ENCODE measurements around the gene OR12D1. TPM values are rescaled to one million over a fixed set of nuclear protein-coding genes. Genes with fewer than 3 reads are reported as not detected.

OR12D1 gene
- total RNA-seq, 1 experiment from 2014 or later, result not detected

DNA sequence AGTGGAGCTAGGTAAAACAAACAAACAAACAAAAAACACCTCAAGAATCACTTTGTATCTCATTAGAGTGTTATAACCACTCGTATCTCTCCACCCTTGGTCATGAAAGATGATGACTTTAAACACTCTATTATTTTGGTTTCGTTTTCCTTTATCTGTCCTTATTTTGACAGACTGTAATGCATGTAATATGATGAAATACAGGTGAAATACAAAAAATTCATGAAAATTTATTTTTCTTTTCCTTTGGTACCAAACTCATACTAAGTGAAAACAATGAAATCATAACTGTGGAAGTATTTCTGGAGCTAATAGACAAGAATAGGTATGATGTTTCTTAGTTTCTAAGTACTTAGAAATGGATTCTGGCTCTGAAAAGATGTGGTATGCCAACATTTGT is 15.2 kb upstream of the OR12D1 start:
- H3K9ac ChIP-seq (ENCODE audit: low read length), result no peak overlapping the region
- no peaks in the 10 kb centered on the region for H3K9me3 ChIP-seq (ENCODE audit: control insufficient read depth in 1 of 2, insufficient read depth in 1 of 2, low read depth in 1 of 2, low read length in 2 of 2)
- no TSS peak for BruUV-seq (replicated peaks)
- no peak overlapping the region for H2AFZ ChIP-seq (ENCODE audit: low read depth, low read length, poor library complexity, severe bottlenecking)
- H3K36me3 ChIP-seq (ENCODE audit: control insufficient read depth in 1 of 2, insufficient read depth in 2 of 2, low read length in 2 of 2), result no peaks in the 10 kb centered on the region
- H3K27ac ChIP-seq (ENCODE audit: low read depth, low read length), result no peak overlapping the region
- no peak overlapping the region for H3K4me2 ChIP-seq (ENCODE audit: low read length)
- H3K4me3 ChIP-seq (replicated peaks in 1 of 2; ENCODE audit: low read depth in 1 of 2, low read length in 2 of 2), result no peak overlapping the region
- no peaks in the 10 kb centered on the region for H3K79me2 ChIP-seq (ENCODE audit: insufficient read depth, low read length)
- intact Hi-C loops (cut with micrococcal nuclease), result no loop called here
- DNase-seq (ENCODE audit: low read depth, low spot score) (no peak), ATAC-seq (no peak)
- no peaks in the 10 kb centered on the region for H3K9me2 ChIP-seq (ENCODE audit: insufficient read depth)
- RAD21 ChIA-PET (ENCODE audit: low non-redundant PET in 1 of 2, low total read pairs in 2 of 2, uncharacterized antibody in 2 of 2, unreplicated experiment in 2 of 2), result no interaction called here
- POLR2A ChIA-PET, result no interaction called here
- CTCF ChIA-PET, result interaction anchor here (1.0 kb wide), 1 partner anchor 254 kb away, joined by 3 read pairs; no protein-coding TSS in a partner anchor
- TF ChIP-seq POLR2AphosphoS5 (IDR thresholded peaks at IDR 0.05; ENCODE audit: low read depth, low read length) (no peak), TCF7L2 (IDR thresholded peaks at IDR 0.05; ENCODE audit: borderline replicate concordance, extremely low read depth, insufficient read depth, insufficient read length) (no peak), EZH2 (IDR thresholded peaks at IDR 0.05) (no peak), ZFX (IDR thresholded peaks at IDR 0.05) (no peak), SRF (IDR thresholded peaks at IDR 0.05; ENCODE audit: low read depth) (no peak), ZNF274 (IDR thresholded peaks at IDR 0.05; ENCODE audit: low read depth, low read length) (no peak)
- TF ChIP-seq, protein P1, sequence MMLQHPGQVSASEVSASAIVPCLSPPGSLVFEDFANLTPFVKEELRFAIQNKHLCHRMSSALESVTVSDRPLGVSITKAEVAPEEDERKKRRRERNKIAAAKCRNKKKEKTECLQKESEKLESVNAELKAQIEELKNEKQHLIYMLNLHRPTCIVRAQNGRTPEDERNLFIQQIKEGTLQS (IDR thresholded peaks at IDR 0.05), result no peak
- TF ChIP-seq, protein P2, sequence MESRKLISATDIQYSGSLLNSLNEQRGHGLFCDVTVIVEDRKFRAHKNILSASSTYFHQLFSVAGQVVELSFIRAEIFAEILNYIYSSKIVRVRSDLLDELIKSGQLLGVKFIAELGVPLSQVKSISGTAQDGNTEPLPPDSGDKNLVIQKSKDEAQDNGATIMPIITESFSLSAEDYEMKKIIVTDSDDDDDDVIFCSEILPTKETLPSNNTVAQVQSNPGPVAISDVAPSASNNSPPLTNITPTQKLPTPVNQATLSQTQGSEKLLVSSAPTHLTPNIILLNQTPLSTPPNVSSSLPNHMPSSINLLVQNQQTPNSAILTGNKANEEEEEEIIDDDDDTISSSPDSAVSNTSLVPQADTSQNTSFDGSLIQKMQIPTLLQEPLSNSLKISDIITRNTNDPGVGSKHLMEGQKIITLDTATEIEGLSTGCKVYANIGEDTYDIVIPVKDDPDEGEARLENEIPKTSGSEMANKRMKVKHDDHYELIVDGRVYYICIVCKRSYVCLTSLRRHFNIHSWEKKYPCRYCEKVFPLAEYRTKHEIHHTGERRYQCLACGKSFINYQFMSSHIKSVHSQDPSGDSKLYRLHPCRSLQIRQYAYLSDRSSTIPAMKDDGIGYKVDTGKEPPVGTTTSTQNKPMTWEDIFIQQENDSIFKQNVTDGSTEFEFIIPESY (IDR thresholded peaks at IDR 0.05; ENCODE audit: extremely low read depth, insufficient replicate concordance, low read length), result no peak
- no peaks in the 10 kb centered on the region for H4K20me1 ChIP-seq (ENCODE audit: insufficient read depth)
- H3K4me1 ChIP-seq (ENCODE audit: control insufficient read depth in 1 of 2, insufficient read depth in 2 of 2, low read length in 2 of 2), result no peaks in the 10 kb centered on the region
- H3K27me3 ChIP-seq (ENCODE audit: insufficient read depth, low read length), result no peaks in the 10 kb centered on the region

DNA sequence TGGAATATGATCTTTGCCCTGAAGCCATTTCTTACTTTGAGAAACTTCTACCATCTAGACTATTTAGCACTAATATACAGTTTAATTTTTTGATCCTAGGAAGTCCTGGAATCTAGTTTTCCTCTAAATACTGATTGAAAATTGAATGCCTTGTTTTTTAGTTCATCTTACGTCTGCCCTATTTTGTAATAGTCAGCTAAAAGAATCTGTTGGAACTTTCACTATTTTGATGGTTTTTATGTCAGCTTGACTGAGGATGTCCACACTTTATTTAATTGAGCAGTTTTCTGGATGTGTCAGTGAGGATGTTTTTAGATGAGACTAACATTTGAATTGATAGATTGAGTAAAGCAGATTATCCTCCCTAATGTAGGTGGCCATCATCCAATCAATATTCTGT is 10.9 kb upstream of the OR12D1 start:
- no peak overlapping the region for H3K9ac ChIP-seq (ENCODE audit: low read length)
- H3K4me3 ChIP-seq (replicated peaks in 1 of 2; ENCODE audit: low read depth in 1 of 2, low read length in 2 of 2), result no peak overlapping the region
- no peaks in the 10 kb centered on the region for H3K27me3 ChIP-seq (ENCODE audit: insufficient read depth, low read length)
- ATAC-seq, result no peak
- no peaks in the 10 kb centered on the region for H3K9me3 ChIP-seq (ENCODE audit: control insufficient read depth in 1 of 2, insufficient read depth in 1 of 2, low read depth in 1 of 2, low read length in 2 of 2)
- no peak overlapping the region for H2AFZ ChIP-seq (ENCODE audit: low read depth, low read length, poor library complexity, severe bottlenecking)
- no TSS peak for BruUV-seq (replicated peaks)
- no peaks in the 10 kb centered on the region for H3K36me3 ChIP-seq (ENCODE audit: control insufficient read depth in 1 of 2, insufficient read depth in 2 of 2, low read length in 2 of 2)
- intact Hi-C loops (cut with micrococcal nuclease), result no loop called here
- H3K4me1 ChIP-seq (ENCODE audit: control insufficient read depth in 1 of 2, insufficient read depth in 2 of 2, low read length in 2 of 2), result no peaks in the 10 kb centered on the region
- H4K20me1 ChIP-seq (ENCODE audit: insufficient read depth), result no peaks in the 10 kb centered on the region
- no peaks in the 10 kb centered on the region for H3K9me2 ChIP-seq (ENCODE audit: insufficient read depth)
- no peak overlapping the region for H3K27ac ChIP-seq (ENCODE audit: low read depth, low read length)
- no peak for TF ChIP-seq FOSL1 (IDR thresholded peaks at IDR 0.05; ENCODE audit: low read depth)
- TF ChIP-seq, protein P3, sequence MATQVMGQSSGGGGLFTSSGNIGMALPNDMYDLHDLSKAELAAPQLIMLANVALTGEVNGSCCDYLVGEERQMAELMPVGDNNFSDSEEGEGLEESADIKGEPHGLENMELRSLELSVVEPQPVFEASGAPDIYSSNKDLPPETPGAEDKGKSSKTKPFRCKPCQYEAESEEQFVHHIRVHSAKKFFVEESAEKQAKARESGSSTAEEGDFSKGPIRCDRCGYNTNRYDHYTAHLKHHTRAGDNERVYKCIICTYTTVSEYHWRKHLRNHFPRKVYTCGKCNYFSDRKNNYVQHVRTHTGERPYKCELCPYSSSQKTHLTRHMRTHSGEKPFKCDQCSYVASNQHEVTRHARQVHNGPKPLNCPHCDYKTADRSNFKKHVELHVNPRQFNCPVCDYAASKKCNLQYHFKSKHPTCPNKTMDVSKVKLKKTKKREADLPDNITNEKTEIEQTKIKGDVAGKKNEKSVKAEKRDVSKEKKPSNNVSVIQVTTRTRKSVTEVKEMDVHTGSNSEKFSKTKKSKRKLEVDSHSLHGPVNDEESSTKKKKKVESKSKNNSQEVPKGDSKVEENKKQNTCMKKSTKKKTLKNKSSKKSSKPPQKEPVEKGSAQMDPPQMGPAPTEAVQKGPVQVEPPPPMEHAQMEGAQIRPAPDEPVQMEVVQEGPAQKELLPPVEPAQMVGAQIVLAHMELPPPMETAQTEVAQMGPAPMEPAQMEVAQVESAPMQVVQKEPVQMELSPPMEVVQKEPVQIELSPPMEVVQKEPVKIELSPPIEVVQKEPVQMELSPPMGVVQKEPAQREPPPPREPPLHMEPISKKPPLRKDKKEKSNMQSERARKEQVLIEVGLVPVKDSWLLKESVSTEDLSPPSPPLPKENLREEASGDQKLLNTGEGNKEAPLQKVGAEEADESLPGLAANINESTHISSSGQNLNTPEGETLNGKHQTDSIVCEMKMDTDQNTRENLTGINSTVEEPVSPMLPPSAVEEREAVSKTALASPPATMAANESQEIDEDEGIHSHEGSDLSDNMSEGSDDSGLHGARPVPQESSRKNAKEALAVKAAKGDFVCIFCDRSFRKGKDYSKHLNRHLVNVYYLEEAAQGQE (IDR thresholded peaks at IDR 0.05; ENCODE audit: low read depth), result no peak
- TF ChIP-seq POLR2AphosphoS5 (IDR thresholded peaks at IDR 0.05; ENCODE audit: low read depth, low read length), result no peak
- no peak for TF ChIP-seq SRF (IDR thresholded peaks at IDR 0.05; ENCODE audit: low read depth)
- no peaks in the 10 kb centered on the region for H3K79me2 ChIP-seq (ENCODE audit: insufficient read depth, low read length)
- no peak overlapping the region for H3K4me2 ChIP-seq (ENCODE audit: low read length)
- RAD21 ChIA-PET (ENCODE audit: low non-redundant PET in 1 of 2, low total read pairs in 2 of 2, uncharacterized antibody in 2 of 2, unreplicated experiment in 2 of 2), result no interaction called here
- POLR2A ChIA-PET, result no interaction called here
- CTCF ChIA-PET, result no interaction called here
- no peak for DNase-seq (ENCODE audit: low read depth, low spot score)

Measured in HCT116 (cell line).